SK-N-SH (cell line): ENCODE results near the gene SCN3B.

Experiments used
- CTCF ChIP-seq: fragments of 200-600 bp; sonication (generic); IDR thresholded peaks from 2 replicates; pipeline ENCODE4 v1.6.1; 2017; ENCODE audit warnings: antibody characterized with exemption, mild to moderate bottlenecking, moderate library complexity
- EP300 ChIP-seq, 2 experiments: IDR thresholded peaks; 2 replicates each; pipeline versions ENCODE4 v1.4.0 to v1.6.1; 2012; ENCODE audit warnings: borderline replicate concordance in 1 of 2, low read depth in 1 of 2, low read length in 1 of 2
- EZH2phosphoT487 ChIP-seq: fragments of 200-600 bp; sonication (generic); IDR thresholded peaks from 2 replicates; pipeline ENCODE4 v1.6.1; 2017; ENCODE audit warnings: low read depth, mixed run types, mild to moderate bottlenecking, antibody characterized with exemption, moderate library complexity, borderline replicate concordance
- RFX5 ChIP-seq: IDR thresholded peaks from 2 replicates; pipeline ENCODE4 v1.6.1; 2012; ENCODE audit warnings: mild to moderate bottlenecking, improper control_type of control experiment, low read length
- YY1 ChIP-seq: IDR thresholded peaks from 2 replicates; pipeline ENCODE4 v1.4.0; 2012; ENCODE audit warnings: low read depth, mild to moderate bottlenecking

- TF ChIP-seq YY1 (no peak), CTCF (no peak), RFX5 (no peak), EP300 (IDR thresholded peaks at IDR 0.05; ENCODE audit: borderline replicate concordance in 1 of 2, low read depth in 1 of 2, low read length in 1 of 2) (no peak), EZH2phosphoT487 (no peak)
Observed at GRCh38 chr11:123700772-123701171, 46.3 kb upstream of the SCN3B start.
